ENCODE measurements around the gene OR2AG1.
A peak's percentile ranks its signal among the peaks of the same experiment; 100 is the strongest.

Gene OR2AG1
- long read RNA-seq, donor 1 = 0 reads
- long read RNA-seq, donor 2 = 0 reads
- long read RNA-seq, donor 3 = 0 reads
- long read RNA-seq, donor 4 = 0 reads
- long read RNA-seq, donor 5 = 0 reads
- long read RNA-seq, donor 6 = 0 reads
- long read RNA-seq, donor 7 = 0 reads
- long read RNA-seq, donor 8 = 0 reads

- no peak for DNase-seq
These were observed at the start of gene OR2AG1 for GRCh38 chr11:6782720-6783119. Gene OR2AG1 (plus strand): TSS chr11:6783020. CDS start chr11:6785038, 2,018 bp downstream.

- no peak for DNase-seq
These were observed 49.2 kb upstream of the OR2AG1 start for GRCh38 chr11:6733326-6734275.

DNA sequence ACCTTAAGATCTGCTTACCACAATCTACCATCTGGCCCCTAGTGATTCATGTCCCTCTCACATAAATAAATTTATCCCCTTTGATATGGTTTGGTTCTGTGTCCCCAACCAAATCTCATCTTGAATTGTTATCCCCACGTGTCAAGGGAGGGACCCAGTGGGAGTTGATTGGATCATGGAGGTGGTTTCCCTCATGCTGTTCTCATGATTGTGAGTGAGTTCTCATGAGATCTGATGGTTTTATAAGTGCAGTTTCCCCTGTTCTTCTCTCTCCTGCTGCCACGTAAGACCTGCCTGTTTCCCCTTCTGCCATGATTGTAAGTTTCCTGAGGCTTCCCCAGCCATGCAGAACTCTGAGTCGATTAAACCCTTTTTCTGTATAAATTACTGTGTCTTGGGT is 48.2 kb upstream of the OR2AG1 start:
- DNase-seq = no peak

- peak; percentile 6 for DNase-seq
These were observed 47.5 kb upstream of the OR2AG1 start for GRCh38 chr11:6735306-6735705.

DNA sequence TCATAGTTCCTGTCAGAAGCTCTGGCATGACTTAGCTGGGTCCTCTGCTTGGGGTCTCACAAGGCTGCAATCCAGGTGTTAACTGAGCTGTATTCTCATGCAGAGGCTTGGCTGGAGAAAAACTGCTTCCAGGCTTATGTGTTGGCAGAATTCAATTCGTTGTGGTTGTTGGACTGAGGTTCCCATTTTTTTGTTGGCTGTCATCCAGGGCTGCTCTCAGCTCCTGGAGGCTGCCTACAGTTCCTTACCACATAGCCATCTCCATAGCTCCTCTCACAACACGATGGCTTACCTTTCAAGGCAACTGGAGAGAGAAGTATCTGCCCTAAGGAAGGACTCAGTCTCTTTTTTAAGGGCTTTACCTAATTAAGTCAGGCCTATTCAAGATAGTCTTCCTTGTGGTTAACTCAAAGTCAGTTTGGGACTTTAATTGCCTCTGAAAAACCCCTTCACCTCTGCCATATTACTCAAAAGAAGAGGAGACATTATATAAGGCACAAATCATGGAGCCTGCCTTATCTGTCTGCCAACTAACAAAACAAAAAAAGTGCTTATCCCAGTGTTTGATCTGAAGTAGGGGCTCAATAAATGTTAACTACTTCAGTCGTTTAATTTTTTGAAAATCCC is 46.2 kb upstream of the OR2AG1 start:
- DNase-seq = no peak

DNA sequence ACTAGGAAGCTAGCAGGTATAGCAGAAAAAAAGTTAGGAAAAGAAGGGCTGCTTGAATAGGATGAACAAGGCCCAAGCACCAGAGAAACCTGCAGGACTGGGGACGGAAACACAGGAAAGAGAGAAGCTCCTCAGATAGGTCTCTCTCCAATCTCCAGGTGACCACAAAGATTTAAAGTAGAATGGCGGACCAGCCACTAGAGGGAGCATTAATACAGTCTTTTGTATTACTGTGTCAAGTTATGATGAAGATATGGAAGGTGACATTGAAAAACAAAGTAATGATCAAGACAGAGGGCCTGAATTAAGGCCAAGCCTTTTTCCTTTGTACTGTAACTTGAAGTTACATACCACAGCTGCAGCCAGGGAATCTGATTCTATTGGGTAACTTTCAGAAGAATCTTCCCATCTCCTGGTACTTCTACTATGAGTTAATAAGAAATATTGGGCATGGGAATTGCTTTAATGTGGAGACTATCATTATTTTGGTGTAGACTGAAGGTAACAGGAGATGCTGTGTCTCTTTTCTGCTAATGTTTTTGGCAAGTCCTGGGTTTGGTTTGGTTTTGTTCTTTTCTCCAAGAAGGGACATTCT is 44.9 kb upstream of the OR2AG1 start:
- peak; percentile 7 for DNase-seq

DNA sequence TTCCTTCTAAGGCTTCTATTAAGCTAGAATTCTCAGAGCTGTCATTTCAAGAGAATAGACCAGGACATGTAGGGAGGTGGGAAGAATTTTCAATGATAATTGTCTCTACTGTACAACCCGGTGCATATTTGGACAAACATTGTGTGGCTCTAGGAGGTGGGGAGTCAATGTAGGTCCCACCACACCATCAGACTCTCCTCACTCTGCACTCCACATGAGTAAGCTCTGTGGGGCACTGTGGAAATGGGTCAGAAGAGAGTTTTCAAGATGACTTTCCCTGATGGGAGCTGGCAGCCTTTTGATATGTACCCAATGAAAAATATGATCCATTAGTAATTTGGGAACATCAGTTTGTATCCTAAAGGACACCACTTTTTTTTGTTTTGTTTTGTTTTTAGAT is 44.2 kb upstream of the OR2AG1 start:
- DNase-seq = no peak

GRCh38 chr11:6742260-6742659 is 40.6 kb upstream of the OR2AG1 start:
- no peak for DNase-seq

DNA sequence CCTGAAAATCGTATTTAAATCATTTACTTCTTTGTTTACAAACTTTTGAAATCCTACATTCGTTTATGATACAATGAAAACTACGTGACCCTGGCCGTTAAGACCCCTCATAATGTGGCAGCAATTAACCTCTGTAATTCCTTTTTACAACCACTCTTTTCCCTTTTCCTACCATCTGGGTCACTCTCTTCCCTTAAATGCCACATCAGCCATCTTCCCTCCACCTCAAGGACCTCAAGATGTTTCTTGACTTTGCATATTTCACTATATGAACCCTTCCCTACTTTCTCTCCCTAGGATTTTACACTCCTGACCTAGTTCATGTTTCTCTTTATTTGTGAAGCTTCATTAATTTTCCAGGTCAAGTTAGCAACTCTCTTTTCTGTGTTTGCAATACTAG is 37.8 kb upstream of the OR2AG1 start:
- DNase-seq = no peak

DNA sequence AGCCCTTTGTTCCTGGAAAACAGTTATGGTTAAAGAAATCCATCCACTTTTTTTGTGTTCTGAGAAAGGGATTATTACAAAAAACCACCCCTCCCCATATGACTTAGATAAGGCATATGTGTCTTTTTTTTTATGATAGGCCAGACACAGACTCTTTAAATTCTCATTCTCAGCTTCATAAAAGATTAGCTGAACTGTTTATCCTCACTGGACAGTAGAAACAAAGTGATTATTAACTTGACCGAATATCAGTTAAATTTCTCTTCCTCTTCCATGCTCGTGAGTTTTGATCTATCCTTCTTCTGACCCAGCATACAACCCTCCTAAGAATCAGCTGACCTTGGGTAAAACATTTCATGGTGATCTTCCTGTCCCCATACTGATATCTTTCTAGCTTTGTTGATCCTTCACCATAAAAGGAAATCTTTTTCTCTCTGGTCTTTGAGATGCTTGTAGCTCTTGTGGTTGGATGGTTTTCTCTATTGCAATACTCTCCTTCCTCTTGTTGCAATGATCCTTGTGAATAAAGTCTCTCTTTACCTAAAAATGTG is 37.3 kb upstream of the OR2AG1 start:
- DNase-seq = no peak

- no peak for DNase-seq
These were observed 36.7 kb upstream of the OR2AG1 start for GRCh38 chr11:6746086-6746618.

DNA sequence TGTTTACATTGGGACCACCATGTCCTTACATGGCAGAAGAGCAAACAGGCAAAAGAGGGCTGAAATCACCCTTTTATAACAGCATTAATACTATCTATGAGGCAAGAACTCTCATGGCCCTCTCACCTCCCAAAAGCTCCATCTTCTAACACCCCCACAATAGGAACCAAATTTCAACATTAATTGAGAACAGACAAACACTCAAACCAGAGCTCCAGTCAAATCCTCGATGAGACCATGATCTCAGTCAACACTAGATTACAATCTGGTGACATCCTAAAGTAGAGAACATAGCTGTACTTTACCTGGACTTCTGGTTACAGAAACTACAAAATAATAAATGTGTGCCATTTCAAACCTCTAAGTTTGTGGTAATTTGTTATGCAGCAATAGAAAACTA is 36.2 kb upstream of the OR2AG1 start:
- no peak for DNase-seq

- DNase-seq = no peak
These were observed 35.6 kb upstream of the OR2AG1 start for GRCh38 chr11:6747097-6747668.

- peak; percentile 13 for DNase-seq
These were observed 27.4 kb upstream of the OR2AG1 start for GRCh38 chr11:6755303-6755952.

GRCh38 chr11:6755953-6756347 is 26.9 kb upstream of the OR2AG1 start:
- DNase-seq = no peak

GRCh38 chr11:6757373-6757967 is 25.4 kb upstream of the OR2AG1 start:
- DNase-seq = no peak

GRCh38 chr11:6771926-6772893 is 10.6 kb upstream of the OR2AG1 start, which contains the start of gene OR2AG2:
Gene OR2AG2 (minus strand): TSS chr11:6771976. CDS start chr11:6768957, 3,019 bp downstream.
- no peak for DNase-seq

DNA sequence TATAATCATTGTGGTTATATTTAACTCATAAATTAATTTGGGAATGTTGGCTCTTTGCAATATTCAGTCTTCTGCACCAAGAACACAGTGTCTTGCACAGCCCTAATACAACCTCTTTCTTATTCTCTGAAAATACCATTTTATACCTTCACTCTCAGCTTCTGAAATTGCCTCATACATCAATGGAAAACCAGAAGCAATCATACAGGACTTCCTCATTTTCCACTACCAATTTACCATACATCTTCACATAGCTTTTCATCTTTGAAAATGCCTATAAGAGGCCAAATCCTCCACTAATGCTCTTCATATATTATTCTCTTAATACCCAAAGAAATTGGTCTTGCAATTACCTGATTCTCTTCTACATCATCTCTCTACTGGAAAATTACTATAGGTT is 4.3 kb upstream of the OR2AG1 start:
- DNase-seq = no peak

DNA sequence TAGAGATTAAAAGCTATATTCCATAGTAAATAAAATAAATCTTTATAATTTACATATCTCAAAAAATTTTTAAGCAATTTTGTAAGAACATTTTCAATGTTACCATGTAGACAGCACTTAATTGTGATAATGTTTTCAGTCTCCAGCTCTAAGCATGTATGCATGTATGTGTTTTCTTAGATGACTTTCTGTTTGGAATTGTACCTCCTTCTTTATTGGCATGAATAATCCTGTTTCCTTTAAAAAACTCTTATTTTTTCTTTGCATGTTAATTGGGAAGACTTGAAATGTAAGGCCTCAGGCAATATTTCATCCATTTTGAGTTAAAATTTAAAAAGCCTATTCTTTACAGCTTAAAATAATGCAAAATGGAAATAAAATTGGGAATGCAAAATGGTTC is 2.0 kb upstream of the OR2AG1 start:
- DNase-seq = no peak

DNA sequence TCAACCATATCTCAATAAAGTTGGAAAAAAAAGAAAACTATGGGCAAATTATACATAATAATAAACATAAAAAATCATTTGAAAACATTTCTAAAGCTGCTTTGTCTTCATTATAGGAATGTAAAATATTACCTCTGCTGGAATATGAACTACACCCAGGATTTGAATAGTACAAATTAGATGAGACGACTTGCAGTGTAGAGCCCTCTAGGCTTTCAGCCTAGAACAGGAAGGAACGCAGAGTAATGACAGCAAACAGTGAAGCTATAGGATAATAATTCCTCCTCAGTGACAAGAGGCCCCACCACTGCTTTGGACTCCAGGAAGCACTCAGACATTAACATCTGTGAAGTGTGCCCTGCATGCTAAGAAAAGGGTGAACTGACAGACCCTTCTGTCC is 7.7 kb downstream of the OR2AG1 start:
- no peak for DNase-seq
